Measurements from ENCODE around the gene ATCAY. TPM values are rescaled to one million over a fixed set of nuclear protein-coding genes. Genes with fewer than 3 reads are reported as not detected.
"Not testable (repeated sequence)": the region's sequence is repeated elsewhere in the genome, so short reads cannot be mapped to it uniquely, and the experiment has no call there.

Gene ATCAY
- total RNA-seq, 1 experiment from 2014 or later: not detected

DNA sequence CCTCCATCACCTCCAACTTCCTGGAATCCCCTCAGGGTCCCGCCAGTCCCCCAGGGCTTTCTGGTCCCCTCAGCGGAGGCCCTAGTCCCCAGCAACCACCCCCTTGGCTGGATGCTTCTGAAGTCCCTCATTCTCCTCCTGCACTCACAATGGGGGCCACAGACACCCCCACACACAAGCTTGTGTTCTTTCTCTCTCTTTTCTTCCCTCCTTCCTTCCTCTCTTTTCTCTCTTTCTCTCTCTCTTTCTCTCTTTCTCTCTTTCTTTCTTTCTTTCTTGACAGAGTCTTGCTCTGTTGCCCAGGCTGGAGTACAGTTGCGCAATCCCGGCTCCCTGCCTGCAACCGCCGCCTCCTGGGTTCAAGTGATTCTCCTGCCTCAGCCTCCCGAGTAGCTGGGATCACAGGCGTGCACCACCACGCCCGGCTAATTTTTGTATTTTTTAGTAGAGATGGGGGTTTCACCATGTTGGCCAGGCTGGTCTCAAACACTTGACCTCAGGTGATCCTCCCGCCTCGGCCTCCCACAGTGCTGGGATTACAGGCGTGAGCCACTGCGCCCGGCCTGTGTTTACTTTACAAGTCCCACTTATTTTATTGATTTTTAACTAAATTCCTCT, 66.9 kb downstream of the ATCAY start:
- DNase-seq (ENCODE audit: low spot score): not testable (repeated sequence)

DNA sequence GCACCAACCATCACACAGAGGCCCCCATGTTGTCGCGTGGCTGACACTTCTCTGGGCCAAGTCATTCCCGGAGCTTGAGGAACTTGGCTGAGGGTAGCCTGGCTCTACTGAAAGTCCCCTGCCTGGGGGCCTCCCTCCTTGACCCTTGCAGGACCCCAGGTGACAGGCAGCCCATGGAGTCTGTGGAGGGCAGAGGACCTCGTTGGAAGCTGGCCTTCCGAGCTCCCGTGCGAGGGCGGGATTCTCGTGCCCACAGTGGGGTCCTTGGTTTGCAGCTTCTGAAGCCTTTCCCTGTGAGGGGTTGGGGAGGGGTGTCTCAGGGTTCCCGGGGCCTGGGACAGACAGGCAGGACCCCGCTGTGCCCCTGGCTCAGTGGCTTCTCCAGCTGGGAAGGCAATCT, 68.8 kb downstream of the ATCAY start:
- DNase-seq (ENCODE audit: low spot score): no peak

DNA sequence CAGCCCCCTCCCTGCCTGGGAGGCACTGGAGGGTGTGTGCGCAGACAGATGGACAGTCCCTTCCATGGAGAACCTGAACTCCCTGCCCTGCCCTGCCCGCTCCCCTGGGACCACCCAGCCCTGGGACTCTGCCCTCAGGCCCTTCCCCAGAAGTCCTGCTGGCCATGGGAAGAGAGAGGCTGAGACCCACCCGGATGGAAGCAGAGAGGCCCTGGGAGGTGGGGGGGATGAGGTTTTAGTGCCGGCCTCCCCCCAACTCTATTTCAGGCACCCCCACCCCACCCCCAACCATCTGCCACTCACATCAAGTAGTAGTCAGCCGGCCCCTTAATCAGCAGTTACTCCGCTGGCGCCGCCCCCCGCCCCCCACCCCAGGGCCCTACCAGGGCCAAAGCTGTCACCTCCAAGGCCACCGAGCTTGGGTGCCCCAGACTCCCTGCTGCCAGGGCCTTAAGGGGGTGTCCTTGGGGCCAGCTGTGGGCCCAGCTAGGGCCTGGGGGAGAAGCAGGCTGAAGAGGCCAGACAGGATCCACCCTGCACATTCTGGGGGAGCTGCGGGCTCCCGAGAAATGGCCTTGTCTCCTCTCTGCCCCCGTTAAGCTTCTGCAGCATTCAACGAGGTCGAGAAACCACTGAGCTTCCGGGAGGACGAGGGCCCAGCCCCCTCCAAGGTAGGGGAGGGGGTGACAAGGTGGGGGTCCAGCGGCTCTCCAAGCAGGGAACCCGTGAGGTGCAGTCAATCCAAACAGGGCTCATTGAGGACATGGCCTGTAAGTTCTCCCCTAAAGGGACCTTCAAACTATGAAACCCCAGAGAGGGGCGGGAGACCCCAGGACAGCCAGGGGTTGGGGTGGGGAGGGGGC, 69.7 kb downstream of the ATCAY start:
- DNase-seq (ENCODE audit: low spot score): no peak

DNA sequence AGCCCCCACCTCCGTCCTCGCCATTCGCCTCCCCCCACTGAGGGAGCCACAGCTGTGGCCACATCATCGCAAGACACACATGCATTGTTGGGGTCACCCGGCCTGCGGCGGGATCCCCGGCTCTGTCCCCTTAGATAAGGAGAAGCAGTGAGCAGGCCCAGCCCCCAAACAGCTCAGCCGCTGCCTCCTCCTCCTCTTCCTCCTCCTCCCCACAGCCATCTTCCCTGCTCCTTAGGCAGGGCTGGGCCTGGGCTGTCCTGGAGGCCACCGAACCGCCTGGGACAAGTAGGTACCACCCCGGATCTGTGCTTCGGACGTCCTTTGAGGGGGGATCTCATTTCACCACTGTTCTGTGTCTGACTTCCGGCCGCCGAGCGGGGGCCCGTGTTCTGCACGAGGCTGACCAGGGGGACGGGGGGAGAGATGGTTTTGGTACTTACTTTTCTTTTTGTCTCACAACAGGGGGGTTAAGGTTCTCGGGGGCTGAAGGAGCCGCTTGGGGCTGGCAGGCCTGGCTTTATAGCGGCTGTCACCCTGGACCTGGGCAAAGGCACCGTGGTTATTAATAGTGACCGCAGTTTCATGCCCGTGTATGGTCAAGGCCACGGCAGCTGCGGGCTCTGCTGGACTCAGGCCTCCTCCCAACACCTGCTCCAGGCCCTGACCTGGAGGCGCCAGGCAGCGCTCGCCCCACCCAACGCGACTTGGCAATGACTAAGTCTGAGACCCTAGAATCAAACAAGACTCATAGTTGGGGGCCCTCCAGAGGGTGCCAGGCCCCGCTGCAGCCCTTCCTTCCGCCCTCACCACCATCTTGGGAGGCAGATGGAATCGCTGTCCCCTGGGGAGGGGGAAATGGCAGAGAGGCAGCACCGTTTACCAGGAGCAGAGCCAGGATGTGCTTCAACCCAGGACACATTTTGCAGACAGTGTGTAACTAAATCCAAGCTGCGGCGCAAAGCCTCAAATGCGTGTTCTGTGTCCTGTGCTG, 70.7 kb downstream of the ATCAY start:
- DNase-seq (ENCODE audit: low spot score): no peak

DNA sequence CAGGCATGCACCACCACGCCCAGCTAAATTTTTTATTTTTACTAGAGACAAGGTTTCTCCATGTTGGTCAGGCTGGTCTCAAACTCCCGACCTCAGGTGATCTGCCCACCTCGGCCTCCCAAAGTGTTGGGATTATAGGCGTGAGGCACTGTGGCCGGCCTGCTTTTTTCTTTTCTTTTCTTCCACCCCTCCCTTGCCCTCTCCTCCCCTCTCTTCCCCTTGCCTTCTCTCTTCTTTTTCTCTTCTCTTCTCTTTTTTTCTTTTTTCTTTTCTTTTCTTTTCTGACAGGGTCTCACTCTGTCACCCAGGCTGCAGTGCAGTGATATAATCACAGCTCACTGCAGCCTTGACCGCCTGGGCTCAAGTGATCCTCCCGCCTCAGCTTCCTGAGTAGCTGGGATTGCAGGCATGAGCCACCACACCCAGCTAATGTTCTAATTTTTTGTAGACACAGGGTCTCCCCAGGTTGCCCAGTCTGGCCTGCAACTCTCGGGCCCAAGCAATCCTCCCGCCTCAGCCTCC, 72.3 kb downstream of the ATCAY start:
- not testable (repeated sequence) for DNase-seq (ENCODE audit: low spot score)

DNA sequence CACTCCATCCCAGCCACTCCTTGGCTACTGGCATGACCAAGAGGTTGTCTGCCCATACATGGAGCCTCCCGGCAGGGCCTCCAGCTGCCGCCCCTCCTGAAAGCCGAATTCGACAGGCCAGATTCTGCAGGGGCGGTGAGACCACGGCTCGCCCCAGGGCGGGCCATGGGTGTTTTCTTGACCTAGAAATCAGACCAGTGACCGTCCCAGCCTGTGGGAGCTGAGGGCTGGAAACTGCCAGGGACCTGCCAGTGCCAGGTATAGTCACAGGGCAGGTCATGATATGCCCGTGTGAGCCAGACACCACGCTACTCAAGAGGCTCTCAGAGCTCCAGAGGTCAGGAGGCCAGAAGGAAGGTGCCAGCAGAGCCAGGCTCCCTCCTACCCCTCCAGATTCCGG, 73.6 kb downstream of the ATCAY start:
- no peak for DNase-seq (ENCODE audit: low spot score)

DNA sequence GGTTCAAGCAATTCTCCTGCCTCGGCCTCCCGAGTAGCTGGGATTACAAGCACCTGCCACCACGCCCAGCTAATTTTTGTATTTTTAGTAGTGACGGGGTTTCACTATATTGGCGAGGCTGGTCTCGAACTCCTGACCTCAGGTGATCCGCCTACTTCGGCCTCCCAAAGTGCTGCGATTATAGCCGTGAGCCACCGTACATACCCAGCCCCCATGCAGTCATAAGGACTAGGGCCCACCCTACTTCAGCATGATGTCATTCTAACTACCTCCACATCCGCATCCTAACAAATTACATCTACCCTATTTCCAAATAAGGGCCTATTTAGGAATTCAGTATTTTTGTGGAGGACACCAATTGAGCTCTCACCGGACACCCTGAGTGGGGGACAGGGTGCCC, 74.8 kb downstream of the ATCAY start:
- DNase-seq (ENCODE audit: low spot score): not testable (repeated sequence)

DNA sequence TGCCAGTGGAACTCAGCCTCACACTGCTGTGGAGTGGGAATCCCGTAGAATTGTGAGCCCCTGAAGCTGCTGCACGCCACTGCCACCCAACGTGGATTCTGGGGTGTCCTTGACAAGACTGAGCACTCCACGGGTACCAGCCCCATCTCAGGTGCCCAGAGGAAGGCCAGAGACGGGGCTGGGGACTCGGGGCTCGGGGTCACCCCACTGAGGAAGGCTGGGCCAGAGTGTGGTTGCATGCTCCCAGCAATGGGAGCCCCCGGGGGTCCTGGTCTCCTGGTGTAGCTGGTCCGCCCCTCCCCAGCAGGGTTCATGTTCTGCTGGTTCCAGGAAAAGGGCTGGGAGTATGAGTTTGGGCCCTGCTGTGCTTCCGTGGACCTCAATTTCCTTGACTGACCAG, 75.2 kb downstream of the ATCAY start:
- no peak for DNase-seq (ENCODE audit: low spot score)

DNA sequence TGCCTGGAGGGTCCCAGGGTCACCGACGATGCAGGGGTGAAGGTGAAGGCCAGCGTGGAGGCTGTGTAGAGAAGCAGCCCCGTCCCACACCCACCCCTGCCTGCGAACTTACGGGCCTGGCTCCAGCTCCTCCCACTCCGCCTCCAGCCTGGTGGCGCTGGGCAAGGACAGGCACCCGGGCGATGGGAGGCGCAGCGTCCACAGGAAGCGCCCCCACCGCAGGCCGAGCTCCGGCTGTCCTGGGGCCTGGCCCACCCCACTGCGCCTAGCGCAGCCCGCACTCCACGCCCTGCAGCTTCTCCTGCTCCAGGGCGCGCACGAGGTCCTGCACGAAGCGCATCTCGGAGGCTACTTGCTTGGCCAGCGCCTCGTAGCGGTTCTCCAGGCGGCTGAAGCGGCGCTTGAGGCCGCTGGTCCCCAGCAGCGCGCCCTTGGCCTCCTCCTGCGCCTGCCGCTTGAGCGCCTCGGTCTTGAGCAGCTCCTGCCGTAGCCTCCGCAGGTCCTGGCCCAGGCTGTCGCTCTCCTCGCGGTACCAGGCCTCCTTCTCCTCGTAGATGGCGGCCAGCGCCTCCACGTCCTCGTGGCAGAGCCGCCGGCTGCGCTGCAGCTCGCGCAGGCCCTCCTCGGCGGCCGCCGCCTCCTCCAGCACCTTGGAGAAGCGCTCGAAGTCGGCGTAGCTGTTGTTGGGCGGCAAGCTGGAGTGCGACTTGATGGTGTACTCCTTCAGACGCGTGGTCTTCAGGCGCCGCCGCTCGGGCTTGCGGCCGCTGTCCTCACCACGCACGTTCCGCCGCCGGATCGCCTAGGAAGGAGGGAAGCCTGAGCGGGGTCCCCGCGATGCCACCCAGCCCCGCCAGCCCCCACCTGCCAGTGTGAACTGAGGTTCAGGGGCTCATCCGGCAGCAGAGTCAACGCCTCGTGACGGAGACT, 78.6 kb downstream of the ATCAY start:
- DNase-seq (ENCODE audit: low spot score): no peak

DNA sequence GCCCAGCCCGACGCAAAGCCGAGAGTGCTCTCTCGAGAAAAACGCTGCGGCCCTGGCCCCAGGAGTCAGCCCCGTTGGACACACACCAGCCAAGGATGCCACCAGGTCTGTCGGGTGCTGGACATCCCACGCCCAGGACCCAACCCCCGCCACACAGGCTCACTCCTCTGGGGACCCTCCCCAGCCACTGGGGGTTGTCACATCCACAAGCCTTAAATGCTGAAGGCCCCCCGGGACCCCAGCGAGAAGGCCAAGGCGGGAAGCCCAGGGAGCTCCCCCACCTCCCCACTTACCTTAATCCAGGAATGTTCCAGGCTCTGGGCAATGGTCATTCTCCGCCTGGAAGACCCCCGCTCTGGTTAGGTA, 79.3 kb downstream of the ATCAY start:
- no peak for DNase-seq (ENCODE audit: low spot score)

DNA sequence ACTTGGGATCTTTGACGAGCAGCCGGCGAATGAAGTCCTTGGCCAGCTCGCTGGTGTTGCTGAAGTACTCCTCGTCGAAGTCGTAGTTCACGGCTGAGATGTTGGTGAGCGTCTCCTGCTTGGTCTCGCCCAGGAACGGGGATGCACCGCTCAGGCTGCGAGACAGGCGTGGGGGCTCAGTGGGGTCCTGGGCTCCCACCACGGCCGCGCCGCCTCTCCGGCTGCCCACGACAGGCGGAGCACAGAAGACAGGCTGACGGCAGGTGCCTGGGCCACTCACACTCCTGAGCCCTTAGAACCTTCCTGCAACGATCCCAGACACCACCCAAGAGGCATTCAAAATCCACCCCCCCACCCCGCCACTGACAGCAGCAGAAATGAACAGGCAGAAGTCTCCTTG, 80.5 kb downstream of the ATCAY start:
- DNase-seq (ENCODE audit: low spot score): no peak

DNA sequence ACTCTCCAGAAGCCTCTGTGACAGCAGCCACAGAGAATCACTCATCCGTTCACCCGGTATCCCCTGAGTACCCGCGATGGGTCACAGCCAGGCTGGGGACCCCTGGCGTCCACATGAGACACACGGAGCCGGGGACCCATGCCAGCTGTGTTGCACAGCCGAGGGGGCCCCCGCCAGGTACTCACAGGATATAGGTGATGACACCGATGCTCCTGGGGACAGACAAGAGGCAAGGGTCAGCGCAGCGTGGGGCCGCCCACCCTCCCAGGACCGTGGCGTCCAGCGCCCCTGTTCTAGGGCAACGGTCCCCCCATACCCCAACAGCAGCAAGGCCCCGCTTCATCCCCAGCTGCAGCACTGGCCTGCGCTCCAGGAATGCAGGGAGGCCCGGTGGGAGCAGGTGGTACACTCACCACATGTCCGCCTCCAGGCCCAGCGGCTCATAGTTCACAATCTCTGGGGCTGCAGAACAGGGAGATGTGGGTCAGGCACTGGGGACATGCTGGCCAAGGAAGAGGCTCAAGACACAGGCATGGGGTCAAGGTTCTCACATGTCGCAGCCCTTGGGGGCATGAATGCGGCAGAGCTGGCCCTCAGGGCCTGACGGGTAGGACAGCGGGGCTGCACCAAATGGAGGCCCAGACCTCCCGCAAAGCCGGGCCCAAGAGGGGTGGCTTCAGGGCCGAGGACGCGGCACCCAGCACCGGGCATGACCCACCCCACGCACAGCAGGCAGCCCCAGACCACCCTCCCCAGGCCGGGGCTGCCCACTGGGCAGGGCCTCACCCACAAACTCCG, 83.2 kb downstream of the ATCAY start:
- no peak for DNase-seq (ENCODE audit: low spot score)

DNA sequence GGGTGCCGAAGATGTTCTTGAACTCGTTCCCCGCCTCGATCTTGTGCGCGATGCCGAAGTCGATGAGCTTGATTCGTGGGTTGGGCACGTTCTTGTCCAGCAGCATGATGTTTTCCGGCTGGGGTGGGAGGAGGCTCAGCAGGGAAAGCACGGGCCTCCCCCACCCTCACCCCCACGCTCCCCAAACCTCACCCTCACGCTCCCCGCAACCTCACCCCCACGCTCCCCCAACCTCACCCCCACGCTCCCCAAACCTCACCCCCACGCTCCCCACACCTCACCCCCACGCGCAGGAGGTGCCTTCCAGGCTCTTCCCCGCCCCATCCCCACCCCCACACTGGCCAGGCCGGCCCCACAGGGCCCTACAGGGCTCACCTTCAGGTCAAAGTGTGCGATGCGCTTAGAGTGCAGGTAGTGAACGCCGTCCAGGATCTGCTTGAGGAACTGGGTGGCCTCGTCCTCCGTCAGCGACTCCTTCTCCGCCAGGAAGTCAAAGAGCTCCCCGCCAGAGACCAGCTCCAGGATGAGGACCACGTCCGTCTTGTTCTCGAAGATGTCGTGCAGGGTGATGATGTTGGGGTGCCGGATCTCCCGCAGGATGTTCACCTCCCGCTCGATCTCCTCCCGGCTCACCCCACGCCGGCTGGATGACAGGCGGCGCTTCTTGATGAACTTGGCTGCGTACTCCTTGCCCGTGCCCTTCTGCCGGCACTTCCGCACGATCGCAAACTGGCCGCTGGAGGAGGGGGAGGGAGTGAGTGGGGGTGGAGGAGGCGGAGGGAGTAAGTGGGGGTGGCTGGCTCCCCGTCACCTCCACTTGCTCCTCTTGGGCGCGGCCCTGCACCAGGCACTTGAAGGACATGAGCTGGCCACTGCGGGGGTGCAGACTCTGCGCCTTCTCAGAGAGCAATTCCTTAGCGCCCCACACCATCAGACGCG, 84.0 kb downstream of the ATCAY start:
- no peak for DNase-seq (ENCODE audit: low spot score)

DNA sequence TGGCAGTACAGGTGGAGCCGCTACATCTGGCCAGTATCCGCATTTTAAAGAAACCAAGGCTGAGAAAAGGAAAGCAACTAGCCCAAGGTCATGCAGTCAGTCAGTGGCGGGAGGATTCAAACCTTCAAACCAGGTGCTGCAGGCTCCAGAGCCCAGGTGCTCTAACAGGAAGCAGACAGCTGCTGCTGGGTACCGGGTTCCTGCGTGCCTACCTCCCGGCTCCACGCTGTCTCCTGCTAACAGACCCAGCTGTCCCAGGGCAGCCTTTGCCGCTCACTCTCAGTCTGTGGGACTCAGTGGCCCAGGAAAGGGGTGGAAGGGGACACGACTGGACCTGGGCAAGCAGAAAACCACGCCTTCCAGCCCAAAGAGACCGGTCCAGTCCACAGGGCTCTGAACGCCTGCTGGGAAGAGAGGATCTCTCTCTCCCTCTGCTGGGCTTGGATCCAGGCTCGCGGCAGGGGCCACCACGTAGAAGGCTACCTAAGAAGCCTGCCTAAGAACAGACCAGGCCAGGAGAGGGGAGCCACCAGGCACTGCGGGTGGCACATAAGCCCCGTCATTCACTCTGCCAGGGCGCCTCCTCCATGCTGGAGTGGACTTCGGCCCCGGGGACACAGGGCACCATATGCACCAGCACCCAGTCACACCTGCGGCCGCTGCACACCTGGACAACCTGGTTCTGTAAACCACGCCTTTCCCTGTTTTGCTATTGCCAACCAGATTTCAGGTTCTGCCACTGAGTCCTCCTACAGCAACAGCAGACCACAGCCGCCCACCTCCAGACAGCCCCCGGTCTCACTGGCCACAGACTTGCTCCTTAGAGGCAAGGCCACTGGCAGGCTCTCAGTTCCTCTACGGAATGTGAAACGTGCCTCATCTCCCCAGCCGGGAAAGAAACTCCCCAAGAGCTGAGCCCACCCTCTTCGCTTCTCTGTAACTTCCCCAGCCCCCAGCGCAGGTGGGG, 85.8 kb downstream of the ATCAY start:
- no peak for DNase-seq (ENCODE audit: low spot score)

DNA sequence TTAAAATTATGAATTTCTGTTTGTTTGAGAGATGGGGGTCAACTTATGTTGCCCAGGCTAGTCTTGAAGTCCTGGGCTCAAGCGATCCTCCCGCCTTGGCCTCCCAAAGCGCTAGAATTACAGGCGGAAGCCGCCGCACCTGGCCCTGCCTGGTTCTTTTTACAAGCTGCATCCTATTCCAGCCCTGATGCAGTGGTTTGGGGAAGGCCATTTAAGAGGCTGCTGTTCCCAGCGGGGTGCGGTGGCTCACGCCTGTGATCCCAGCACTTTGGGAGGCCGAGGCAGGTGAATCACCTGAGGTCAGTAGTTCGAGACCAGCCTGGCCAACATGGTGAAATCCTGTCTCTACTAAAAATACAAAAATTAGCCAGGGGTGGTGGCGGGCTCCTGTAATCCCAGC, 87.5 kb downstream of the ATCAY start:
- not testable (repeated sequence) for DNase-seq (ENCODE audit: low spot score)

DNA sequence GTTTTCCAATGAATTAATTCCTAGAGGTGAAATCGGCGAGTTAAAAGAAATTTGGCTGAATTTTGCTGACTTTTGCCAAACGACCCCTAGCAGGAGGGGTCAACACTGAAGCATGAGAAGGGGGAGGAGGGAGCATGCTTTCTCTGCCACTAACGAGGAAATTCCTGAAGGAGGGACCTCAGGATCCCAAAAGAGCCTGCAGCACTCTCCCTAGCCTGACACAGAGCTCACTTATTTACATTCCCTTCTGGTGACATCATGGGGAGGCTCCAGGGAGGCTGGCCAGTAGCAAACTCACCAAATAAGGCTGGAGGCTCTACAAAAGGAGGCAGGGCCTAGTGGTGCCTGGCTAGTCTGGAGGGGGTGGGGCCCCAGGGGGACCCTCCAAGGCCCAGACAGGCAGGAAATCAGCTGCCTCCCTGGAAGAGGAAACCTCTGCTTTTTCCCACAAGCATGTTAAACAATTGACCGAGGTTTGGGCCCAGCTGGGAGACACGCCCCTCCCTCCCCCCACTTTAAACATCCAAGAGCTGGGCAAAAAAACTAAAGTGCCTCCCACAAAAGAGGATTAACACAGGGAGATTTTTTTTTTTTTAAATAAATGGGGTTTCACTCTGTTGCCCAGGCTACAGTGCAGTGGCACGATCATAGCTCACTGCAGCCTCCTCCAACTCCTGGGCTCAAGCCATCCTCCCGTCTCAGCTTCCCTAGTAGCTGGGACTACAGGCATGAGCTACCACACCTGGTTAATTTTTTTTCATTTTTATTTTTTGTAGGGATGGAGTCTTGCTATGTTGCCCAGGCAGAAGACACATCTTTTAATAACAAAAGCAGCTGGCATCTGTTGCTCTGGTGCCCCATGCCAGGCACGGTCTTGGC, 88.3 kb downstream of the ATCAY start:
- peak; percentile 100 for DNase-seq (ENCODE audit: low spot score)

All from A172 (cell line).